ENCODE measurements around the gene SOHLH1. TPM values are rescaled to one million over a fixed set of nuclear protein-coding genes. Genes with fewer than 3 reads are reported as not detected.

SOHLH1 gene
- total RNA-seq, 1 experiment from 2014 or later: not detected

DNA sequence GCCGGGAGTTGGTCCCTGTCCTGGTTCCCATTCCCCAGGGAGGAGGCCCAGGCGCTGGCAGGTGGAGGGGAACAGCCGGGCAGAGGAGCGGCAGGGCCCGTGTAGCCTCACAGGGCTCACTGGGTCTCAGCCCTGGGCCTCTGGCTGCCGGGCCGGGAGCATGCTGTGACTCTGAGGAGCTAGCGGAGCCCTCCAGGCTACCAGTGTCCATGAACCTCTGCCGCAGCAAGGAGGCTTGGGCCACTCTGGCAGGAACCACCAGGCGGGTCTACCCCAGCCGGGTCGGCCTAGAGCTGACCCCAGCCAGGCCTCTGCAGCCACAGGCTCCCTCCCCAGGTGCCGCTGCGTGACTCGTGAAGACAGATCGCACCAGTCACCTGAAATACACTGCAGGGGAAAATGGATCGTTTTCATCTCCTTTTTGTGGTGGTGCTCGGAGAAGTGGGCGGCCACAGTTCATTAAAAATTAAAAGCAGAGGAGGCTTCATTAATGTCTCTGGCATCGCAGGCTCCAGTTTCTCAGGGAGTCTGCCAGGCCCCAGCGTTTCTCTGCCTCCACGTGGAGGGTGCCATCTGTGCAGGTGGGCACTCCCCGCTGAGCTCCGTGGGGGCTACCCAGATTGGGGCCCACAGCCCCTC, 46.5 kb upstream of the SOHLH1 start:
- TF ChIP-seq, protein P1, sequence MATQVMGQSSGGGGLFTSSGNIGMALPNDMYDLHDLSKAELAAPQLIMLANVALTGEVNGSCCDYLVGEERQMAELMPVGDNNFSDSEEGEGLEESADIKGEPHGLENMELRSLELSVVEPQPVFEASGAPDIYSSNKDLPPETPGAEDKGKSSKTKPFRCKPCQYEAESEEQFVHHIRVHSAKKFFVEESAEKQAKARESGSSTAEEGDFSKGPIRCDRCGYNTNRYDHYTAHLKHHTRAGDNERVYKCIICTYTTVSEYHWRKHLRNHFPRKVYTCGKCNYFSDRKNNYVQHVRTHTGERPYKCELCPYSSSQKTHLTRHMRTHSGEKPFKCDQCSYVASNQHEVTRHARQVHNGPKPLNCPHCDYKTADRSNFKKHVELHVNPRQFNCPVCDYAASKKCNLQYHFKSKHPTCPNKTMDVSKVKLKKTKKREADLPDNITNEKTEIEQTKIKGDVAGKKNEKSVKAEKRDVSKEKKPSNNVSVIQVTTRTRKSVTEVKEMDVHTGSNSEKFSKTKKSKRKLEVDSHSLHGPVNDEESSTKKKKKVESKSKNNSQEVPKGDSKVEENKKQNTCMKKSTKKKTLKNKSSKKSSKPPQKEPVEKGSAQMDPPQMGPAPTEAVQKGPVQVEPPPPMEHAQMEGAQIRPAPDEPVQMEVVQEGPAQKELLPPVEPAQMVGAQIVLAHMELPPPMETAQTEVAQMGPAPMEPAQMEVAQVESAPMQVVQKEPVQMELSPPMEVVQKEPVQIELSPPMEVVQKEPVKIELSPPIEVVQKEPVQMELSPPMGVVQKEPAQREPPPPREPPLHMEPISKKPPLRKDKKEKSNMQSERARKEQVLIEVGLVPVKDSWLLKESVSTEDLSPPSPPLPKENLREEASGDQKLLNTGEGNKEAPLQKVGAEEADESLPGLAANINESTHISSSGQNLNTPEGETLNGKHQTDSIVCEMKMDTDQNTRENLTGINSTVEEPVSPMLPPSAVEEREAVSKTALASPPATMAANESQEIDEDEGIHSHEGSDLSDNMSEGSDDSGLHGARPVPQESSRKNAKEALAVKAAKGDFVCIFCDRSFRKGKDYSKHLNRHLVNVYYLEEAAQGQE (IDR thresholded peaks at IDR 0.05; ENCODE audit: insufficient read depth in 1 of 2, low read depth in 2 of 2, low read length in 1 of 2): no peak
- no peak for TF ChIP-seq TCF7L2 (IDR thresholded peaks at IDR 0.05; ENCODE audit: low read depth, low read length)
- TF ChIP-seq, protein P2, sequence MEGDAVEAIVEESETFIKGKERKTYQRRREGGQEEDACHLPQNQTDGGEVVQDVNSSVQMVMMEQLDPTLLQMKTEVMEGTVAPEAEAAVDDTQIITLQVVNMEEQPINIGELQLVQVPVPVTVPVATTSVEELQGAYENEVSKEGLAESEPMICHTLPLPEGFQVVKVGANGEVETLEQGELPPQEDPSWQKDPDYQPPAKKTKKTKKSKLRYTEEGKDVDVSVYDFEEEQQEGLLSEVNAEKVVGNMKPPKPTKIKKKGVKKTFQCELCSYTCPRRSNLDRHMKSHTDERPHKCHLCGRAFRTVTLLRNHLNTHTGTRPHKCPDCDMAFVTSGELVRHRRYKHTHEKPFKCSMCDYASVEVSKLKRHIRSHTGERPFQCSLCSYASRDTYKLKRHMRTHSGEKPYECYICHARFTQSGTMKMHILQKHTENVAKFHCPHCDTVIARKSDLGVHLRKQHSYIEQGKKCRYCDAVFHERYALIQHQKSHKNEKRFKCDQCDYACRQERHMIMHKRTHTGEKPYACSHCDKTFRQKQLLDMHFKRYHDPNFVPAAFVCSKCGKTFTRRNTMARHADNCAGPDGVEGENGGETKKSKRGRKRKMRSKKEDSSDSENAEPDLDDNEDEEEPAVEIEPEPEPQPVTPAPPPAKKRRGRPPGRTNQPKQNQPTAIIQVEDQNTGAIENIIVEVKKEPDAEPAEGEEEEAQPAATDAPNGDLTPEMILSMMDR (IDR thresholded peaks at IDR 0.05): no peak
- TF ChIP-seq SIN3A (IDR thresholded peaks at IDR 0.05; ENCODE audit: borderline replicate concordance, insufficient read depth, low read depth, low read length): no peak
- TF ChIP-seq POLR2AphosphoS5 (IDR thresholded peaks at IDR 0.05; ENCODE audit: low read depth, low read length): no peak
- Histone ChIP-seq H3K4me3 (ENCODE audit: low read depth in 2 of 2, low read length in 2 of 2) (no peak overlapping the region), H3K9me3 (ENCODE audit: control insufficient read depth, insufficient read depth, low read depth, low read length) (no peaks in the 10 kb centered on the region), H3K36me3 (ENCODE audit: control insufficient read depth, insufficient read depth, low read length) (no peaks in the 10 kb centered on the region), H3K4me1 (ENCODE audit: control insufficient read depth, insufficient read depth, low read length) (no peaks in the 10 kb centered on the region), H3K27ac (ENCODE audit: low read length) (no peak overlapping the region), H3K27me3 (ENCODE audit: control insufficient read depth, insufficient read depth, low read length) (no peaks in the 10 kb centered on the region)
- no TSS peak for BruUV-seq (replicated peaks)
- ATAC-seq (no peak), DNase-seq (ENCODE audit: low read depth, low spot score) (no peak)
- CTCF ChIA-PET: no interaction called here
- POLR2A ChIA-PET: no interaction called here
- in situ Hi-C loops (cut with HindIII; ENCODE audit: low pct_unique_long_range_greater_than_20kb, low sequenced_read_pairs) (no loop called here), intact Hi-C loops (cut with micrococcal nuclease; ENCODE audit: unreplicated experiment) (no loop called here)

DNA sequence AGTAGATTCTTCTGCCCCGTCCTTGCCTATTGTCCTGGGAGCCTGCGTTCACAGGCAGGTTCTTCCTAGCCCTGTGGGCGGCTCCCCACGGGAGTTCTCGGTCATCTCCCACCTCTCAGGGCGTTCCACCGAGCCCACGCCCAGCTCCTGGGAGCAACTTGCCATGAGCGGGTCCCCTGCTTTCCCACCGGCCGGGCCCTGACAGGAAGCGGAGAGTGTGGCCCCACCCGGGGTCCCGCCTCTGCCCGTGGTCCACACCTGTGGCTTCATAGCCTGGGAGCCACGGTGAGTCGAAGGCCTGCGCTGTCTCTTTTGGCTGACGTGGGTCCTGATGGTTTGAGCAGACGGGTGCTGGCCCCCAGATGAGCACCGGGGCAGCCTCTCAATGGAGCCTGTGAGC, 45.9 kb upstream of the SOHLH1 start:
- Histone ChIP-seq H3K4me1 (ENCODE audit: control insufficient read depth, insufficient read depth, low read length) (no peaks in the 10 kb centered on the region), H3K4me3 (ENCODE audit: low read depth in 2 of 2, low read length in 2 of 2) (no peak overlapping the region), H3K9me3 (ENCODE audit: control insufficient read depth, insufficient read depth, low read depth, low read length) (no peaks in the 10 kb centered on the region), H3K27ac (ENCODE audit: low read length) (no peak overlapping the region), H3K36me3 (ENCODE audit: control insufficient read depth, insufficient read depth, low read length) (no peaks in the 10 kb centered on the region), H3K27me3 (ENCODE audit: control insufficient read depth, insufficient read depth, low read length) (no peaks in the 10 kb centered on the region)
- ATAC-seq (no peak), DNase-seq (ENCODE audit: low read depth, low spot score) (no peak)
- intact Hi-C loops (cut with micrococcal nuclease; ENCODE audit: unreplicated experiment): no loop called here
- CTCF ChIA-PET: no interaction called here
- TF ChIP-seq, protein P2 (IDR thresholded peaks at IDR 0.05): no peak
- no peak for TF ChIP-seq SIN3A (IDR thresholded peaks at IDR 0.05; ENCODE audit: borderline replicate concordance, insufficient read depth, low read depth, low read length)
- TF ChIP-seq POLR2AphosphoS5 (IDR thresholded peaks at IDR 0.05; ENCODE audit: low read depth, low read length): no peak
- TF ChIP-seq TCF7L2 (IDR thresholded peaks at IDR 0.05; ENCODE audit: low read depth, low read length): no peak
- TF ChIP-seq, protein P1 (IDR thresholded peaks at IDR 0.05; ENCODE audit: insufficient read depth in 1 of 2, low read depth in 2 of 2, low read length in 1 of 2): no peak
- POLR2A ChIA-PET: no interaction called here
- in situ Hi-C loops (cut with HindIII; ENCODE audit: low pct_unique_long_range_greater_than_20kb, low sequenced_read_pairs): no loop called here
- BruUV-seq (replicated peaks): no TSS peak
